T-cell (primary cell): ENCODE results near the gene AK5. TPM values are rescaled to one million over a fixed set of nuclear protein-coding genes. Genes with fewer than 3 reads are reported as not detected.
A peak's percentile ranks its signal among the peaks of the same experiment; 100 is the strongest.
"Not testable (repeated sequence)": the region's sequence is repeated elsewhere in the genome, so short reads cannot be mapped to it uniquely, and the experiment has no call there.

Experiments used
- ATAC-seq, 4 experiments: fragments of 200-7000 bp in 3 of 4; fragments of 150-1000 bp in 1 of 4; cut with Tn5 transposase; replicated peaks in 1 of 4; 1 replicate in 3 of 4; 2 replicates in 1 of 4; pipeline ENCODE4 v1.10.0; 2021; ENCODE audit warnings: moderate library complexity in 3 of 4, mild to moderate bottlenecking in 2 of 4, moderate number of reproducible peaks in 1 of 4
- CTCF ChIA-PET, 2 donors: fragments of 300-600 bp; sonication (Branson Sonifier 250); formaldehyde crosslinking; loops; one replicate each; lab custom pipeline; 2022; ENCODE audit warnings: antibody characterized with exemption in 2 of 2; lab: Charles Lee
- POLR2A ChIA-PET, 2 donors: fragments of 300-600 bp; sonication (Branson Sonifier 250); formaldehyde crosslinking; loops; one replicate each; lab custom pipeline; 2022; ENCODE audit warnings: antibody characterized with exemption in 2 of 2; lab: Charles Lee
- DNase-seq, 35 experiments: peaks; one replicate each; pipeline versions ENCODE4 v3.0.0 to v3.0.0-alpha.2; 2013 to 2023
- H3K27ac ChIP-seq: one replicate; pipeline ENCODE4 v1.5.1; 2013; ENCODE audit warnings: low read length
- H3K27me3 ChIP-seq, 2 experiments: replicated peaks in 1 of 2; 1 replicate in 1 of 2; 2 replicates in 1 of 2; pipeline versions ENCODE4 v1.6.1 to v1.7.0; 2013; ENCODE audit warnings: low read length in 1 of 2, mixed read lengths in 1 of 2; ENCODE audit not compliant: control insufficient read depth in 2 of 2, insufficient read depth in 2 of 2; ENCODE audit errors: extremely low read depth in 1 of 2
- H3K36me3 ChIP-seq, 2 donors: 1 replicate in 1 of 2; 2 replicates in 1 of 2; pipeline versions ENCODE4 v1.6.1 to v1.7.0; 2013; ENCODE audit warnings: low read length in 1 of 2; ENCODE audit not compliant: control insufficient read depth in 2 of 2, insufficient read depth in 1 of 2; ENCODE audit errors: extremely low read depth in 1 of 2
- H3K4me1 ChIP-seq, 2 experiments: 1 replicate in 1 of 2; 2 replicates in 1 of 2; pipeline versions ENCODE4 v1.6.1 to v1.7.0; 2013; ENCODE audit warnings: low read length in 2 of 2, mixed read lengths in 1 of 2; ENCODE audit not compliant: insufficient read depth in 2 of 2, control insufficient read depth in 1 of 2; ENCODE audit errors: extremely low read depth in 1 of 2
- H3K4me3 ChIP-seq, 2 donors: 1 replicate in 1 of 2; 2 replicates in 1 of 2; pipeline versions ENCODE4 v1.5.1 to v1.7.0; 2013; ENCODE audit warnings: mild to moderate bottlenecking in 2 of 2, low read length in 1 of 2, moderate library complexity in 1 of 2; ENCODE audit not compliant: control insufficient read depth in 1 of 2; ENCODE audit errors: extremely low read depth in 1 of 2
- H3K9me3 ChIP-seq: 2 replicates; pipeline ENCODE4 v1.7.0; 2013
- H3K27ac Mint-ChIP-seq, 2 donors: one replicate each; pipeline ENCODE4 v1.8.0; 2020 to 2021; ENCODE audit warnings: mild to moderate bottlenecking in 2 of 2, mixed read lengths in 2 of 2
- H3K27me3 Mint-ChIP-seq, 2 donors: one replicate each; pipeline ENCODE4 v1.8.0; 2021 to 2022; ENCODE audit warnings: mixed read lengths in 2 of 2
- H3K36me3 Mint-ChIP-seq: one replicate; pipeline ENCODE4 v1.8.0; 2021; ENCODE audit warnings: mixed read lengths
- H3K4me1 Mint-ChIP-seq, 3 donors: one replicate each; pipeline ENCODE4 v1.8.0; 2020 to 2022; ENCODE audit warnings: mixed read lengths in 3 of 3, mild to moderate bottlenecking in 1 of 3
- H3K4me3 Mint-ChIP-seq, 3 donors: one replicate each; pipeline ENCODE4 v1.8.0; 2020 to 2022; ENCODE audit warnings: mild to moderate bottlenecking in 3 of 3, mixed read lengths in 3 of 3, moderate library complexity in 3 of 3
- H3K9me3 Mint-ChIP-seq, 3 donors: one replicate each; pipeline ENCODE4 v1.8.0; 2020 to 2022; ENCODE audit warnings: mixed read lengths in 3 of 3
- WGBS: methylation state at CpG from one replicate; pipeline ENCODE4 v1.1.5; 2013; ENCODE audit warnings: missing lambda C conversion rate; ENCODE audit not compliant: insufficient coverage; 5-methylcytosine and 5-hydroxymethylcytosine counted together
- total RNA-seq, 35 experiments: library from RNA in 6 of 35; stranded (reverse) in 6 of 35; fragments of 120-200 nt in 1 of 35; gene quantifications; one replicate each; pipeline versions ENCODE4 v1.2.1 to v1.2.4 and lab custom pipeline; 2013 to 2026

Gene AK5
- total RNA-seq, 5 donors from 2014 or later (not counting 1 experiment from before 2014, with no cell fraction given), result 13.9 to 29.2 (median 26.3) TPM

DNA sequence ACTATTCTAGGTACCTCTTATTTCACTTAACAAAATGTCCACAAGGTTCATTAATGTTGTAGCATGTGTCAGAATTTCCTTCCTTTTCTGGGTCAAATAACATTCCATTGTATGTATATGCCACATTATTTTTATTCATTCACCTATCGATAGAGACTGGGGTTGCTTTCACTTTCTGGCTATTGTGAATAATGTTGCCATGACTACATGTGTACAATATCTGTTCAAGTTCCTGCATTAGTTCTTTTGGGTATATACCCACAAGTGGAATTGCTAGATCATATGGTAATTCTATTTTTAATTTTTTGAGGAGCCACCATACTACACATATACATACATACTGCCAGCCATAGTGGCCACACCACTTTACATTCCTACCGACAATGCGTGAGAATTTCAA, 242.2 kb downstream of the AK5 start:
- CTCF ChIA-PET, result no interaction called here
- DNase-seq (no peak), ATAC-seq (no peak)
- H3K4me1 Mint-ChIP-seq, result peaks cover 16 to 22% (median 18%) of the 10 kb centered on the region in 3 donors
- peaks cover 2 to 6% of the 10 kb centered on the region in 2 experiments for H3K4me1 ChIP-seq
- POLR2A ChIA-PET, result interaction anchor here in 1 of 2 donors (0.6 kb wide), 1 partner anchor 276 kb away, joined by 3 read pairs; no protein-coding TSS in a partner anchor
- H3K27ac Mint-ChIP-seq, result peak overlapping the region in 1 of 2 donors; percentile 1
- no peaks in the 10 kb centered on the region for H3K27me3 ChIP-seq
- H3K4me3 Mint-ChIP-seq, result no peak overlapping the region
- peaks cover 2% of the 10 kb centered on the region for H3K9me3 ChIP-seq
- peaks cover 50% of the 10 kb centered on the region for H3K36me3 Mint-ChIP-seq
- no peak overlapping the region for H3K27ac ChIP-seq
- peaks cover 0 to 2% of the 10 kb centered on the region in 2 donors for H3K27me3 Mint-ChIP-seq
- peaks cover 3 to 5% (median 4%) of the 10 kb centered on the region in 3 donors for H3K9me3 Mint-ChIP-seq
- no peak overlapping the region for H3K4me3 ChIP-seq
- peaks cover 0 to 6% of the 10 kb centered on the region in 2 donors for H3K36me3 ChIP-seq
- WGBS, result no CpG with 5 or more reads among the region's 3 CpGs

DNA sequence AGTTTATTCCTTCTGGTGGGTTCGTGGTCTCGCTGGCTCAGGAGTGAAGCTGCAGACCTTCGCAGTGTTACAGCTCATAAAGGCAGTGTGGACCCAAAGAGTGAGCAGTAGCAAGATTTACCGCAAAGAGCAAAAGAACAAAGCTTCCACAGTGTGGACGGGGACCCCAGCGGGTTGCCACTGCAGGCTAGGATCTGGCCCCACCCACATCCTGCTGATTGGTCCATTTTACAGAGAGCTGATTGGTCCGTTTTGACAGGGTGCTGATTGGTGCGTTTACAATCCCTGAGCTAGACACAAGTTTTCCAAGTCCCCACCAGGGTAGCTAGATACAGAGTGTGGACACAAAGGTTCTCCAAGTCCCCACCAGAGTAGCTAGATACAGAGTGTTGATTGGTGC, 249.3 kb downstream of the AK5 start:
- H3K4me1 Mint-ChIP-seq, result peaks cover 12 to 20% (median 14%) of the 10 kb centered on the region in 3 donors
- H3K9me3 ChIP-seq, H3K4me3 Mint-ChIP-seq, H3K9me3 Mint-ChIP-seq, H3K36me3 Mint-ChIP-seq, H3K27ac ChIP-seq, H3K36me3 ChIP-seq, ATAC-seq, H3K27me3 ChIP-seq, H3K27me3 Mint-ChIP-seq, DNase-seq, H3K4me3 ChIP-seq, H3K4me1 ChIP-seq: not testable (repeated sequence)
- ChIA-PET CTCF (interaction anchor here (0.6 to 1.3 kb wide), 5 partner anchors 13 to 387 kb away, joined by 3 to 6 read pairs (median 3); no protein-coding TSS in a partner anchor), POLR2A (interaction anchor here in 1 of 2 donors (0.6 kb wide), 1 partner anchor 385 kb away, joined by 5 read pairs; no protein-coding TSS in a partner anchor)
- WGBS, result 93% methylated on average over 6 of the region's 8 CpGs
- H3K27ac Mint-ChIP-seq, result peak overlapping the region; percentile 40 to 75

GRCh38 chr1:77531596-77532280, 249.9 kb downstream of the AK5 start:
- H3K9me3 Mint-ChIP-seq, H3K36me3 Mint-ChIP-seq, H3K9me3 ChIP-seq, H3K27me3 Mint-ChIP-seq, H3K4me1 ChIP-seq, DNase-seq, ATAC-seq, H3K27ac ChIP-seq, H3K36me3 ChIP-seq, H3K27me3 ChIP-seq, POLR2A ChIA-PET, H3K4me3 ChIP-seq, H3K4me3 Mint-ChIP-seq: not testable (repeated sequence)
- WGBS, result 95% methylated on average over 21 of the region's 49 CpGs
- Mint-ChIP-seq H3K27ac (peak overlapping the region in 1 of 2 donors; percentile 75), H3K4me1 (peaks cover 11 to 16% (median 11%) of the 10 kb centered on the region in 3 donors)
- CTCF ChIA-PET, result interaction anchor here (0.5 to 1.3 kb wide), 11 partner anchors 9 to 1286 kb away, joined by 3 to 6 read pairs (median 3); no protein-coding TSS in a partner anchor

- no peak overlapping the region for H3K27ac ChIP-seq
- DNase-seq (no peak), ATAC-seq (no peak)
- POLR2A ChIA-PET, result interaction anchor here (0.6 to 0.8 kb wide), 3 partner anchors 176 to 313 kb away, joined by 3 to 8 read pairs (median 3); no protein-coding TSS in a partner anchor
- H3K4me1 ChIP-seq, result peaks cover 0 to 5% of the 10 kb centered on the region in 2 experiments
- no peaks in the 10 kb centered on the region for H3K9me3 ChIP-seq
- H3K4me3 ChIP-seq, result no peak overlapping the region
- 61% methylated on average over 2 of the region's 4 CpGs for WGBS
- no peaks in the 10 kb centered on the region for H3K27me3 ChIP-seq
- H3K4me3 Mint-ChIP-seq, result no peak overlapping the region
- H3K36me3 Mint-ChIP-seq, result peaks cover 11% of the 10 kb centered on the region
- CTCF ChIA-PET, result interaction anchor here (0.7 to 1.7 kb wide), 15 partner anchors 12 to 1470 kb away, joined by 3 to 13 read pairs (median 4); no protein-coding TSS in a partner anchor
- no peaks in the 10 kb centered on the region for H3K27me3 Mint-ChIP-seq
- peaks cover 8 to 10% (median 8%) of the 10 kb centered on the region in 3 donors for H3K4me1 Mint-ChIP-seq
- no peaks in the 10 kb centered on the region for H3K9me3 Mint-ChIP-seq
- peak overlapping the region in 1 of 2 donors; percentile 55 for H3K27ac Mint-ChIP-seq
- H3K36me3 ChIP-seq, result peaks cover 0 to 2% of the 10 kb centered on the region in 2 donors
These were observed 250.8 kb downstream of the AK5 start for GRCh38 chr1:77532641-77533040.

DNA sequence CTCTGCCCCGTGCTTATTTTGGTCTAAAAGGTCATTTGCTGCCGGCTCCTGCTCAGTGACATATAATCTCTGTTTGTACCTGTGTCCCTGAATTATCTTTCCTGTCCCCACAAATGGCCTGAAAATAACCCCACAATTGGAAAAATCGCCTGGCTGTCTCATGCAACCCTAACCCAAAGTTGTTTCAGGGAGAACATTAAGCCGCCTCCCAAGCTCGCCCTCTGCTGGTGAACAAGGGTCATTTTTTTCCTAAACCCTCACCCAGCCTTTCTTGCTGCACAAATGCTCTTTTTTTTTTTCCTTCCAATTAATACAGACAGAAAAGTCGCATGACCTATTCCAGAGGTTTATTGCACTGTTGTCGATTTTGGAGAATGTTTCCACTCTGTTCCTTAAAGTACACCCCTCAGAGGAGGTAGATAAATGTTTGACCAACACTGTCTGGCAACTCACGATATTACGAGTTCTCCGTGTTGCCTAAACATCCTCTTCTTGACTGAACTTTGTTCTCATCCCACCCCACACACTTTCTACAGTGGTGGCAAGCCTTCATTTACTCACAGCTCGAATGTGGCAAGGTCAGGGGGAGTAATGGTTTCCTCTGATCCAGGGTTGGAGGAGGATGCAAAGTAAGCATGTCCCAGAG, 252.0 kb downstream of the AK5 start:
- Histone ChIP-seq H3K4me1 (peaks cover 0 to 5% of the 10 kb centered on the region in 2 experiments), H3K27ac (no peak overlapping the region), H3K27me3 (no peaks in the 10 kb centered on the region), H3K36me3 (peaks cover 0 to 2% of the 10 kb centered on the region in 2 donors), H3K9me3 (no peaks in the 10 kb centered on the region), H3K4me3 (no peak overlapping the region)
- ChIA-PET POLR2A (no interaction called here), CTCF (interaction anchor here (0.6 to 1.7 kb wide), 42 partner anchors 11 to 1543 kb away, joined by 3 to 13 read pairs (median 4); no protein-coding TSS in a partner anchor)
- 56% methylated on average over 3 of the region's 11 CpGs for WGBS
- peak overlapping the region; percentile 53 to 85 for H3K27ac Mint-ChIP-seq
- peak; percentile 17 to 80 (median 51) for DNase-seq
- no peaks in the 10 kb centered on the region for H3K9me3 Mint-ChIP-seq
- ATAC-seq, result peak; percentile 52 to 63 (median 58)
- H3K4me1 Mint-ChIP-seq, result peaks cover 8 to 10% (median 8%) of the 10 kb centered on the region in 3 donors
- peaks cover 11% of the 10 kb centered on the region for H3K36me3 Mint-ChIP-seq
- H3K27me3 Mint-ChIP-seq, result no peaks in the 10 kb centered on the region
- no peak overlapping the region for H3K4me3 Mint-ChIP-seq

DNA sequence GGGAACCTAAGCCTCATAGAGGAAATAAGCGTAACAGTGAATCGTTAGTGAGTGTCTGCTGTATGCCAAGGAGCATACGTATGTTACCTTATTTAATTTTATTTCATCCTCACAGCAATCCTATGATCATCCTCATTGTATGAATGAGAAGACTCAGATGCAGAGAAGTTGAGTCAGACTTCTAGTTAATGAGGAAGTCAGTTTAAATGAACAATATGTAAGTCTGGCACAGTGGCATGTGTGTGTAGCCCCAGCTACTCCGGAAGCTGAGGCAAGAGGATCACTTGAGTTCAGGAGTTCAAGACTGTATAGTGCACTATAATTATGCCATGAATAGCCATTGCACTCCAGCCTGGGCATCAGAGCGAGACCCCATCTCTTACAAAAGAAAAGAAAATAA, 252.6 kb downstream of the AK5 start:
- H3K36me3 Mint-ChIP-seq, result peaks cover 11% of the 10 kb centered on the region
- H3K4me1 Mint-ChIP-seq, result peaks cover 8 to 10% (median 8%) of the 10 kb centered on the region in 3 donors
- peaks cover 0 to 2% of the 10 kb centered on the region in 2 donors for H3K36me3 ChIP-seq
- H3K4me1 ChIP-seq, result peaks cover 0 to 5% of the 10 kb centered on the region in 2 experiments
- POLR2A ChIA-PET, result no interaction called here
- no peaks in the 10 kb centered on the region for H3K9me3 Mint-ChIP-seq
- no peaks in the 10 kb centered on the region for H3K27me3 Mint-ChIP-seq
- no peaks in the 10 kb centered on the region for H3K27me3 ChIP-seq
- WGBS, result no CpG with 5 or more reads among the region's 5 CpGs
- DNase-seq (no peak), ATAC-seq (no peak)
- no peak overlapping the region for H3K27ac ChIP-seq
- no peak overlapping the region for H3K4me3 Mint-ChIP-seq
- H3K9me3 ChIP-seq, result no peaks in the 10 kb centered on the region
- no peak overlapping the region for H3K4me3 ChIP-seq
- CTCF ChIA-PET, result interaction anchor here (0.6 to 1.4 kb wide), 3 partner anchors 10 to 393 kb away, joined by 4 read pairs; no protein-coding TSS in a partner anchor
- H3K27ac Mint-ChIP-seq, result no peak overlapping the region
